Activated B cell treated with CpG ODN at 0.5 μM for 24 hours (primary cell): ENCODE results near the gene ATF7. TPM values are rescaled to one million over a fixed set of nuclear protein-coding genes. Genes with fewer than 3 reads are reported as not detected.

Source experiments
- ATAC-seq: fragments of 200-7000 bp; cut with Tn5 transposase; one replicate; pipeline ENCODE4 v1.10.0; 2021; ENCODE audit warnings: low read depth, mild to moderate bottlenecking, moderate library complexity
- CTCF ChIA-PET: fragments of 350-600 bp; sonication (Branson Sonifier 250); formaldehyde crosslinking; loops from one replicate; lab custom pipeline; 2021; ENCODE audit warnings: antibody characterized with exemption; lab: Charles Lee
- POLR2A ChIA-PET: fragments of 350-600 bp; sonication (Branson Sonifier 250); formaldehyde crosslinking; loops from one replicate; lab custom pipeline; 2021; ENCODE audit warnings: antibody characterized with exemption; lab: Charles Lee
- DNase-seq: peaks from one replicate; pipeline ENCODE4 v3.0.0; 2022
- H3K27ac Mint-ChIP-seq: one replicate; pipeline ENCODE4 v1.8.0; 2020; ENCODE audit warnings: mixed read lengths
- H3K27me3 Mint-ChIP-seq: one replicate; pipeline ENCODE4 v1.8.0; 2021; ENCODE audit warnings: mixed read lengths
- H3K36me3 Mint-ChIP-seq: one replicate; pipeline ENCODE4 v1.8.0; 2021; ENCODE audit warnings: low read depth, mixed read lengths
- H3K4me1 Mint-ChIP-seq: one replicate; pipeline ENCODE4 v1.8.0; 2021; ENCODE audit warnings: mixed read lengths
- H3K4me3 Mint-ChIP-seq: one replicate; pipeline ENCODE4 v1.8.0; 2020; ENCODE audit warnings: mild to moderate bottlenecking, mixed read lengths
- H3K9me3 Mint-ChIP-seq: one replicate; pipeline ENCODE4 v1.8.0; 2020; ENCODE audit warnings: mixed read lengths
- CTCF ChIP-seq: fragments of 200-600 bp; IDR thresholded peaks from one replicate; pipeline ENCODE4 v1.8.0; 2022; ENCODE audit warnings: antibody characterized with exemption, mild to moderate bottlenecking
- intact Hi-C: fragments of 100-400 bp; cut with micrococcal nuclease; formaldehyde crosslinking; loops from one replicate; pipeline ENCODE4 v1.15.1; 2024
- total RNA-seq: library from RNA; stranded (reverse); gene quantifications from 2 replicates; pipeline ENCODE4 v1.2.3, GENCODE V29; 2022

Gene ATF7
- total RNA-seq, 1 donor from 2014 or later: 36.8 TPM

- TF ChIP-seq CTCF: no peak
- ATAC-seq (no peak), DNase-seq (no peak)
- H3K4me3 Mint-ChIP-seq: no peak overlapping the region
- H3K27ac Mint-ChIP-seq: no peak overlapping the region
- peaks cover 2% of the 10 kb centered on the region for H3K4me1 Mint-ChIP-seq
- intact Hi-C loops: loop anchor here (10.0 kb wide), 1 partner anchor 45 kb away; no protein-coding TSS in a partner anchor
- ChIA-PET POLR2A (no interaction called here), CTCF (interaction anchor here (0.9 kb wide), 1 partner anchor 81 kb away, joined by 7 read pairs; no protein-coding TSS in a partner anchor)
- no peaks in the 10 kb centered on the region for H3K27me3 Mint-ChIP-seq
- peaks cover 10% of the 10 kb centered on the region for H3K36me3 Mint-ChIP-seq
- H3K9me3 Mint-ChIP-seq: no peaks in the 10 kb centered on the region
Observed at GRCh38 chr12:53589915-53590314, 36.3 kb downstream of the ATF7 start.

GRCh38 chr12:53589423-53589822 lies 36.8 kb downstream of the ATF7 start:
- Mint-ChIP-seq H3K4me3 (no peak overlapping the region), H3K4me1 (peaks cover 2% of the 10 kb centered on the region), H3K9me3 (no peaks in the 10 kb centered on the region), H3K36me3 (peaks cover 15% of the 10 kb centered on the region), H3K27me3 (no peaks in the 10 kb centered on the region), H3K27ac (no peak overlapping the region)
- ChIA-PET POLR2A (interaction anchor here (0.5 kb wide), 1 partner anchor 627 kb away, joined by 4 read pairs; no protein-coding TSS in a partner anchor), CTCF (interaction anchor here (0.9 kb wide), 1 partner anchor 81 kb away, joined by 7 read pairs; no protein-coding TSS in a partner anchor)
- intact Hi-C loops: no loop called here
- no peak for ATAC-seq
- no peak for TF ChIP-seq CTCF
- DNase-seq: no peak

GRCh38 chr12:53588123-53588522 lies 38.1 kb downstream of the ATF7 start:
- ATAC-seq (no peak), DNase-seq (no peak)
- Mint-ChIP-seq H3K4me1 (peaks cover 2% of the 10 kb centered on the region), H3K27me3 (no peaks in the 10 kb centered on the region), H3K27ac (no peak overlapping the region), H3K9me3 (no peaks in the 10 kb centered on the region), H3K4me3 (no peak overlapping the region), H3K36me3 (peaks cover 17% of the 10 kb centered on the region)
- POLR2A ChIA-PET: no interaction called here
- CTCF ChIA-PET: no interaction called here
- no peak for TF ChIP-seq CTCF
- intact Hi-C loops: no loop called here

GRCh38 chr12:53586745-53587144 lies 39.4 kb downstream of the ATF7 start:
- Mint-ChIP-seq H3K36me3 (peaks cover 17% of the 10 kb centered on the region), H3K27me3 (no peaks in the 10 kb centered on the region), H3K4me1 (peaks cover 2% of the 10 kb centered on the region), H3K4me3 (no peak overlapping the region), H3K27ac (no peak overlapping the region), H3K9me3 (no peaks in the 10 kb centered on the region)
- CTCF ChIA-PET: no interaction called here
- POLR2A ChIA-PET: interaction anchor here (0.7 kb wide), 1 partner anchor 10 kb away, joined by 3 read pairs; no protein-coding TSS in a partner anchor
- DNase-seq (no peak), ATAC-seq (no peak)
- TF ChIP-seq CTCF: no peak
- intact Hi-C loops: no loop called here

GRCh38 chr12:53585448-53586125 lies 40.6 kb downstream of the ATF7 start:
- intact Hi-C loops: no loop called here
- H3K9me3 Mint-ChIP-seq: no peaks in the 10 kb centered on the region
- ChIA-PET CTCF (no interaction called here), POLR2A (no interaction called here)
- TF ChIP-seq CTCF: no peak
- peaks cover 2% of the 10 kb centered on the region for H3K4me1 Mint-ChIP-seq
- ATAC-seq (no peak), DNase-seq (no peak)
- no peaks in the 10 kb centered on the region for H3K27me3 Mint-ChIP-seq
- peaks cover 15% of the 10 kb centered on the region for H3K36me3 Mint-ChIP-seq
- H3K27ac Mint-ChIP-seq: no peak overlapping the region
- no peak overlapping the region for H3K4me3 Mint-ChIP-seq
